22Rv1 (cell line): ENCODE results near the gene NCDN.

ENCODE experiments used
- H3K27ac ChIP-seq: fragments of 450-650 bp; 2 replicates; pipeline ENCODE4 v1.5.1; 2017
- CTCF ChIP-seq: fragments of 450-650 bp; IDR thresholded peaks from 2 replicates; pipeline ENCODE4 v1.5.1; 2017; ENCODE audit warnings: mild to moderate bottlenecking
- ZFX ChIP-seq: fragments of 450-650 bp; IDR thresholded peaks from 2 replicates; pipeline ENCODE4 v1.6.1; 2017; ENCODE audit warnings: antibody characterized with exemption, borderline replicate concordance

The NCDN gene

GRCh38 chr1:35537806-35538205 lies 19.8 kb upstream of the NCDN start:
- TF ChIP-seq CTCF: no peak
- no peak for TF ChIP-seq ZFX
- H3K27ac ChIP-seq: no peak overlapping the region

GRCh38 chr1:35539073-35539823 lies 18.4 kb upstream of the NCDN start:
- TF ChIP-seq ZFX: no peak
- TF ChIP-seq CTCF: no peak
- no peak overlapping the region for H3K27ac ChIP-seq

- TF ChIP-seq CTCF (no peak), ZFX (no peak)
- no peak overlapping the region for H3K27ac ChIP-seq
Measured at GRCh38 chr1:35539824-35540261, 17.8 kb upstream of the NCDN start.

- TF ChIP-seq ZFX (no peak), CTCF (peak; percentile 34)
- H3K27ac ChIP-seq: no peak overlapping the region
Measured at GRCh38 chr1:35544976-35545375, 12.6 kb upstream of the NCDN start.

- TF ChIP-seq CTCF (no peak), ZFX (no peak)
- H3K27ac ChIP-seq: no peak overlapping the region
Measured at GRCh38 chr1:35546614-35547013, 11.0 kb upstream of the NCDN start.

- TF ChIP-seq CTCF (no peak), ZFX (no peak)
- peak overlapping the region; percentile 90 for H3K27ac ChIP-seq
Measured at GRCh38 chr1:35553851-35554250, 3.7 kb upstream of the NCDN start.
